ENCODE data around the gene SLC9C2. TPM values are rescaled to one million over a fixed set of nuclear protein-coding genes. Genes with fewer than 3 reads are reported as not detected.
"Not testable (repeated sequence)": the region's sequence is repeated elsewhere in the genome, so short reads cannot be mapped to it uniquely, and the experiment has no call there.

The SLC9C2 gene, protein sequence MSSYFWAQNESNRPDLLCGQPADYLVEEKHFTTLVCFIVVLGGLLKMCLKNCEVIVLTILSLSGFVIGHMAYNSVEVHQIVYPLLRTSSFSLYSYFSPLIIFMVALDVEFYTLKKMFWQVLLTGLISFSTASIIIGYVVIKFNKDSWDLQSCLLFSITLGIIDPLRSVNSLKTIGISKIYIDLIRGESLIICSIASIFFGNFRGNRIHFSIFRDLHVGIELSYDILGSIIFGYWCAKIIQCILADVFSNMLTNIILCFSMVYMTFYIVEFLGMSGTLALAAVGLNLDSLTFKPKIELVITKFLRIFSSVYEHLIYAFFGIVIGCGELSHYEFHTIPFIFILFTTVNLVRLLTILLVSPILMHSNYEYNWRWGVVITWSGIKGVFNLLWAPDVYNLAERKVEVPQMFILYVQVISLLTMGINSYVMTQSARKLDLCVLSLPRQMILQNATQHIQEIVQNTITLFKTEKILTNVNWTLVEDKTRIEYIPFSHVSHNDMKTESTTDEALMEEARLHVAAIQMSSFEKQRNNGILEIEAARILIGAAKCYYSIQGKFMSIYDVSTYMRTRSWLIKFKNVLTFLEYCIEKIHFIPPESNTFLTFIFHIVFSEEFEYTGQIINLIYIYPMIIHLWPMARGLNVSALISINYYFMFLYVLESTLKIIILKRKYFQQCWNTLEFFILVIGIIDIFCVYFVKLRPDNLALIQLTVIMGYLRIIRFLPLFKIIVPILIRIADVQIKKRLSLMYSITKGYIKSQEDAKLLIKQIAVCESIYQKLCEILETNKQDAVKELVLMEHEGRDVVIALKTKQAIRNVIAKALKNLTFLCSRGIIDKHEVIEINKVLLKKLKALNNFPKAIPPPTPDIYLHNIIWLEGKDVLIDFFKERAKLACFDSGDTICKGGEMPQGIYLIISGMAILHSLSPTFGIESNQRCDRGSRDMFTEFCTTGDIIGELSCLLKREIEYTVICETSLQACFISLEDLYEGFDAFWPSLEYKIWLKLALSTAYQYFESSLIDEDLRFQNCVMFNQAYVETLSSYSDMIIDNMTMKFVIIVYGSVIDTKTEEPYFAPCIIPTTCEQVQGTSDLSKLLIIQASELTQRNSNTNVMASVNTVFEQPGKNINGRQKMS
- total RNA-seq (2014; rRNA removed; shearing (Covaris generic); ENCODE audit: low replicate concordance) = not detected in 2 replicates

DNA sequence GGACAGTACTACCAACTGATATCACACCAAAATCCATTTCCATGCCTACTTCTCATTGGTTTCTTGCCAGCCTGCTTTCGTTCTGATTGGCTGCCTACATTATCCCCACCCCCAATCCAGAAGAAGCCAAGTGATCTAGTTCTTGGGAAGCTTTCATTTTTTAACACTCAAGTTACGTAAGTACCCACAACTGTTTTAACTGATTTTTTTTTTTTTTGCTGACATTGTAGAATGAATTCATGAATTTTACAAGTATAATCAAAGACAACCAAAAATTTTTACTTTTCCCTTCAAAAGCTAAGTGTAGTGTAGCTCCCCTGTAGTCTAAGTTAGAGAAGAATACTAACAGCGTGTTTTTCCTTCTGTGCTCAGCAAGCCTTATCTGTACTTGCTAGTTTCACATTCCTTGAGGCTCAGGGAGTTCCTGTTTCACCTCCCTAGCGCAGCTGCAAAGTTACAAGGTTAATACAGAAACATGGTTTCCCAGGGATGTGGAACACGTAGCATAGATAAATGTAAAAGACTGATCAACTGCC lies at the start of gene SLC9C2:
SLC9C2 (minus strand) TSS at position 17 of the 536 bp plus-strand sequence. CDS start 1,296 bp downstream, outside the sequence.
- no peak within 1 kb of the TSS for H2AFZ ChIP-seq (ENCODE audit: low read length)
- no peak within 1 kb of the TSS for H3K9ac ChIP-seq (ENCODE audit: low read length)
- H3K4me3 ChIP-seq (ENCODE audit: low read length) = no peak within 1 kb of the TSS
- peaks cover 13% of the 10 kb centered on the region for H3K4me1 ChIP-seq (ENCODE audit: low read length)
- H3K9me2 ChIP-seq (replicated peaks; ENCODE audit: insufficient read depth, low read length) = no peaks in the 10 kb centered on the region
- H3K9me3 ChIP-seq (ENCODE audit: low read length) = no peaks in the 10 kb centered on the region
- no peaks in the 10 kb centered on the region for H3K27me3 ChIP-seq (ENCODE audit: low read length)
- no peaks in the 10 kb centered on the region for H4K20me1 ChIP-seq (ENCODE audit: insufficient read depth, low read depth, low read length)
- H3K27ac ChIP-seq (ENCODE audit: low read length) = no peak within 1 kb of the TSS
- no peaks in the 10 kb centered on the region for H3K79me2 ChIP-seq (ENCODE audit: low read length)
- no peaks in the 10 kb centered on the region for H3K36me3 ChIP-seq (ENCODE audit: insufficient read depth, low read length)
- peak within 1 kb of the TSS; percentile 48 for H3K4me2 ChIP-seq (ENCODE audit: low read depth, low read length, poor library complexity, severe bottlenecking)
- DNase-seq = no peak

DNA sequence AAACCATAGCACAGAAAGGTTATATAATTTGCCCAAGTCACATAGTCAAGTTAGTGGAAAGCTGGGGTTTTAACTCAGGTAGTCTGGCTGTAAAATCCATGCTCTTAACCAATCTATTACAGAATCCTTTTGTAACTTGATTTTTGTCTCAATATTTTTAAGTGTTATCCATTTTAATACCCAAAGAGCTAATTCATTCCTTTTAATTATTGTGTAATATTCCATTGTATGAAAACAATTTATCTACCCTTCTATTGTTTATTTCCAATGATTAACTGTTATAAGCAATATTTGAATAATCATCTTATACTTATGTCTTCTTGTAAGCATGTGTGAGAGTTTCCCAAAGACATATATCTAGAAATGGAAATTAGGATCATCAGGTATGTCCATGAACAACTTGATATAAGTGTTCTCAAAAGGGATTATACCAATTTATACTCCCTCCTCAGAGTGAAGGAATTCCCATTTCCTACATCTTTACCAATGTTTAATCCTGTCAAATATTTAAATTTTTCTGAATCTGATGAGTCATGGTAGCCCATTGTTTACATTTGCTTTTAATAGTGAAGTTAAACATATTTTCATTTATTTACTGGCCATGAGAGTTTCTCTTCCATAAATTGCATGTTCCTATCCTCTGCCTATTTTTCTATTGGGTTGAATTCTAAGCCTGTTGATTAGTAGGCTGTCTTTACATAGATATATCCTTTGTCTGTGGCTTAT lies 46.2 kb upstream of the SLC9C2 start:
- Histone ChIP-seq H3K79me2 (ENCODE audit: low read length) (no peaks in the 10 kb centered on the region), H3K4me3 (ENCODE audit: low read length) (no peak overlapping the region), H3K9ac (ENCODE audit: low read length) (no peak overlapping the region), H3K36me3 (ENCODE audit: insufficient read depth, low read length) (no peaks in the 10 kb centered on the region), H4K20me1 (ENCODE audit: insufficient read depth, low read depth, low read length) (no peaks in the 10 kb centered on the region), H3K27me3 (ENCODE audit: low read length) (no peaks in the 10 kb centered on the region), H3K9me3 (ENCODE audit: low read length) (no peaks in the 10 kb centered on the region), H3K27ac (ENCODE audit: low read length) (no peak overlapping the region), H2AFZ (ENCODE audit: low read length) (no peak overlapping the region), H3K4me2 (ENCODE audit: low read depth, low read length, poor library complexity, severe bottlenecking) (no peak overlapping the region), H3K4me1 (ENCODE audit: low read length) (no peaks in the 10 kb centered on the region), H3K9me2 (replicated peaks; ENCODE audit: insufficient read depth, low read length) (no peaks in the 10 kb centered on the region)
- no peak for DNase-seq

DNA sequence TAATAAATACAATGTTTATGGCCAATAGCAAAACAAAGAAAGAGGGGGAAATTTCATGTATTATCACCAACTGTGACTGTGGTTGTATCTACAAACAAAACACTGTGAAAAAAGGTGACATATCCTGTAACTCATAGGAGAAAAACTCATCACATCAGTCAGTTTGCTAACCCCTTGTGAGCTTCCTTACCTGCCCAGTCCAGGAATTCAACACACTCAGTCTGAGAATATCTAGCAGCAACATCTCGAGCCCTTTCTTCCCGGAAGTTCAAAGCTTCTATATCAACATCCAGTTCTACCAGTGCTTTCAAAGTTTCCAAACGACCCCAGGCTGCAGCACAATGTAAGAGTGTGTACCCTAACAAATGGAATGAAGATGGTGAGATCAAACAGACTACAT lies 43.8 kb upstream of the SLC9C2 start:
- no peak overlapping the region for H3K27ac ChIP-seq (ENCODE audit: low read length)
- no peak overlapping the region for H3K4me3 ChIP-seq (ENCODE audit: low read length)
- H4K20me1 ChIP-seq (ENCODE audit: insufficient read depth, low read depth, low read length) = no peaks in the 10 kb centered on the region
- H3K27me3 ChIP-seq (ENCODE audit: low read length) = no peaks in the 10 kb centered on the region
- H3K79me2 ChIP-seq (ENCODE audit: low read length) = no peaks in the 10 kb centered on the region
- H3K9me2 ChIP-seq (replicated peaks; ENCODE audit: insufficient read depth, low read length) = no peaks in the 10 kb centered on the region
- H3K9ac ChIP-seq (ENCODE audit: low read length) = no peak overlapping the region
- no peak overlapping the region for H2AFZ ChIP-seq (ENCODE audit: low read length)
- H3K9me3 ChIP-seq (ENCODE audit: low read length) = no peaks in the 10 kb centered on the region
- DNase-seq = no peak
- no peak overlapping the region for H3K4me2 ChIP-seq (ENCODE audit: low read depth, low read length, poor library complexity, severe bottlenecking)
- no peaks in the 10 kb centered on the region for H3K4me1 ChIP-seq (ENCODE audit: low read length)
- no peaks in the 10 kb centered on the region for H3K36me3 ChIP-seq (ENCODE audit: insufficient read depth, low read length)

DNA sequence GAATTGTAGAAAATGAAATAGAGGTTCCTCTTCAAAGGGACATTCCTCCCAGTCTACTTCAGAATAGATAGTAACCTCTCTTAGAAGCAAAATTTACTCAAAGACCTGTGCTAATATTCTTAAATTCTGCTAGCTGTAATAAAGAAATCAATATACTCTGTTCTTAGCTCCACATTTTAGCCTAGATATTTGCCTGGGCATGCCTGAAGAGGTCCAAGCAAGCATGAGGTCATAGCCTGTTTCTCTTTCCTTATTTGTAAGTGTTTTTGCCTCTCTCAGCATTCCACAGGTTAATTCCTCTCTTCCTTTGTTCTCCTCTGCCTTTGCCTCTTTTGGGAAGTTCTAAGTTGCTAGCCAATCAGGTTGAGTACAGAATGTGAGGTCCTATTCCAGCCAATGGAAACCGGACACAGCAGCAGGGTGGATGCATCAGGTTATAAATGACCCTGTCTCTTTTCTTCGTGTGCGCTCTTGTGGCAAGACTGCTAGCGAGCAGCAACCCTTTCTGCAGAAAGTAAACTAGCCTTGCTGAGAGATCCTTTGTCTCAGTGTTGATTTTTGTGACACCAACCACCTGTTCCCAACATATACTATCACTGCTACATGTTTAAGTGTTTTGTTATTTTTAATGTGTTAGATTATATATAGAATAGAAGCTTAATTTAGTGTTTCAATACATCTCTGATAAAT lies 39.7 kb upstream of the SLC9C2 start:
- not testable (repeated sequence) for DNase-seq; H3K4me2 ChIP-seq (ENCODE audit: low read depth, low read length, poor library complexity, severe bottlenecking); H3K36me3 ChIP-seq (ENCODE audit: insufficient read depth, low read length); H3K9me2 ChIP-seq (replicated peaks; ENCODE audit: insufficient read depth, low read length); H3K79me2 ChIP-seq (ENCODE audit: low read length); H3K4me1 ChIP-seq (ENCODE audit: low read length); H4K20me1 ChIP-seq (ENCODE audit: insufficient read depth, low read depth, low read length); H3K4me3 ChIP-seq (ENCODE audit: low read length); H3K9me3 ChIP-seq (ENCODE audit: low read length); H3K9ac ChIP-seq (ENCODE audit: low read length); H2AFZ ChIP-seq (ENCODE audit: low read length); H3K27ac ChIP-seq (ENCODE audit: low read length); H3K27me3 ChIP-seq (ENCODE audit: low read length)

DNA sequence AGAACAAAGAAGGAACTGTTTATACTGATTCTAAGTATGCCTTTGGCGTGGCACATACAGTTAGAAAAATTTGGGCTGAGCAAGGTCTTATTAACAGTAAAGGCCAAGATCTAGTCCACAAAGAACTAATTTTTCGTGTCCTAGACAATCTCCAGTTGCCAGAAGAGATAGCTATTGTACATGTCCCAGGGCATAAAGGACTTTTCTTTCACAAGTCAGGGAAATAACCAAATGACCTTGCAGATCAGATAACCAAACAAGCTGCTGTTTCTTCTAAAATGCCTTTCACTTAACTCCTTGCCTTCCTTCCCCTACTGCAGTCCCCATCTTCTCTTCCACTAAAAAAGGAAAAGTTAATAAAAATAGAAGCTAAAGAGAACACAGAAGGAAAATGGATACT lies 36.2 kb upstream of the SLC9C2 start:
- no peak overlapping the region for H3K9ac ChIP-seq (ENCODE audit: low read length)
- H3K79me2 ChIP-seq (ENCODE audit: low read length) = no peaks in the 10 kb centered on the region
- H4K20me1 ChIP-seq (ENCODE audit: insufficient read depth, low read depth, low read length) = no peaks in the 10 kb centered on the region
- H3K27ac ChIP-seq (ENCODE audit: low read length) = no peak overlapping the region
- H3K4me1 ChIP-seq (ENCODE audit: low read length) = no peaks in the 10 kb centered on the region
- no peak overlapping the region for H2AFZ ChIP-seq (ENCODE audit: low read length)
- no peaks in the 10 kb centered on the region for H3K27me3 ChIP-seq (ENCODE audit: low read length)
- no peaks in the 10 kb centered on the region for H3K9me3 ChIP-seq (ENCODE audit: low read length)
- no peaks in the 10 kb centered on the region for H3K36me3 ChIP-seq (ENCODE audit: insufficient read depth, low read length)
- no peak for DNase-seq
- no peak overlapping the region for H3K4me2 ChIP-seq (ENCODE audit: low read depth, low read length, poor library complexity, severe bottlenecking)
- no peak overlapping the region for H3K4me3 ChIP-seq (ENCODE audit: low read length)
- H3K9me2 ChIP-seq (replicated peaks; ENCODE audit: insufficient read depth, low read length) = no peaks in the 10 kb centered on the region

DNA sequence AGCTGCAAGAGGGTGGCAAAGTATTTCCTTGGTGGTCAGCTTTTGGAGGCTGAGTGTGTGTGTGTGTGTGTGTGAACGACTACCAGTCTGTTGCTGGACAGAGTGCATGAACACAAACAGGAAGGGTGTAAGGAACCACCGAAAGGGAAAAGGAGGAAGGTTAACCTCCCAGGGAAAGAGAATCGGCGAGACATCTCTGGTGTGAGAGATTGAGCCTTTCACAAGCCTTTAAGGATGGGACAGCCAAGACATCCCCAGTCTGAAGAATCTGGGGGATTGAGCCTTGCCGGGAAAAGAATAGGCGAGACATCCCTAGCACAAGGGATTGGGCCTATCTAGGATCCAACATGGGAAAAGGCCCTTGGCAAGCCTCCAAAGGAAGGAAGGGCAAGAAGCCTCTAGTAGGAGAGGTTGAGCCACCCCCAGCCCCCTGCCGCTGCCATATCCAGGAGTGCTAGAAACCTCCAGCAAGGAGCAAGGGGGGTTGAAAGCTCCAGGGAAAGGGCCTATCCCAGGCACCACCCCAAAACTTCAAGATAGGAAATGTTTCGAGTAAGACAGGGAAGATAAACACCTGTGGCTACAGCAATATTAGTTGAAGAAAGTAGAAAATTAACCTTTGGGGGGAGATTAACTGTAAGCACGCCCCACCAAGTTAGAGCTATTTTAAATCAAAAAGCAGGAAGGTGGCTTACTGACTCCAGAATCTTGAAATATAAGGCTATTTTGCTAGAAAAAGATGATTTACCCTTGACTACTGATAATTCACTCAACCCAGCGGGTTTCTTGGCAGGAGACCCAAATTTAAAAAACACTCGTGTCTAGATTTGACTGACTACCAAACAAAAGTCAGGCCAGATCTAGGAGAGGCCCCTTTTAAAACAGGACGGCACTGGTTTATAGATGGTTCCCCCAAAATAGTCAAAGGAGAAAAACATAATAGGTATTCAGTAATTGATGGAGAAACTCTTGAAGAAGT lies 35.5 kb upstream of the SLC9C2 start:
- no peak overlapping the region for H2AFZ ChIP-seq (ENCODE audit: low read length)

More for the DNA sequence above, 35.5 kb upstream of the SLC9C2 start:
- H3K4me2 ChIP-seq (ENCODE audit: low read depth, low read length, poor library complexity, severe bottlenecking) = no peak overlapping the region
- H3K27me3 ChIP-seq (ENCODE audit: low read length) = no peaks in the 10 kb centered on the region
- H3K79me2 ChIP-seq (ENCODE audit: low read length) = no peaks in the 10 kb centered on the region
- no peaks in the 10 kb centered on the region for H3K9me2 ChIP-seq (replicated peaks; ENCODE audit: insufficient read depth, low read length)
- H3K9ac ChIP-seq (ENCODE audit: low read length) = no peak overlapping the region
- H4K20me1 ChIP-seq (ENCODE audit: insufficient read depth, low read depth, low read length) = no peaks in the 10 kb centered on the region
- no peaks in the 10 kb centered on the region for H3K36me3 ChIP-seq (ENCODE audit: insufficient read depth, low read length)
- H3K4me1 ChIP-seq (ENCODE audit: low read length) = no peaks in the 10 kb centered on the region
- no peaks in the 10 kb centered on the region for H3K9me3 ChIP-seq (ENCODE audit: low read length)
- H3K4me3 ChIP-seq (ENCODE audit: low read length) = no peak overlapping the region
- DNase-seq = no peak
- no peak overlapping the region for H3K27ac ChIP-seq (ENCODE audit: low read length)

All from Karpas-422 (cell line).